Liver (tissue), 9 donors: Measurements from ENCODE around the gene ADAR. TPM values are rescaled to one million over a fixed set of nuclear protein-coding genes. Genes with fewer than 3 reads are reported as not detected.

Experiments
- DNase-seq: peaks from one replicate; pipeline ENCODE4 v3.0.0-alpha.2; 2017; ENCODE audit warnings: low spot score
- H3K27ac ChIP-seq, 2 donors: one replicate each; pipeline ENCODE4 v1.7.0; 2013; ENCODE audit warnings: inconsistent platforms in 2 of 2, low read length in 2 of 2, control low read depth in 1 of 2, low read depth in 1 of 2, mild to moderate bottlenecking in 1 of 2
- H3K27me3 ChIP-seq, 4 donors: one replicate each; pipeline versions ENCODE4 v1.6.1 to v1.7.0; 2013; ENCODE audit warnings: low read length in 3 of 4, inconsistent platforms in 1 of 4, mild to moderate bottlenecking in 1 of 4, moderate library complexity in 1 of 4; ENCODE audit not compliant: control insufficient read depth in 4 of 4, insufficient read depth in 4 of 4
- H3K36me3 ChIP-seq, 4 donors: one replicate each; pipeline versions ENCODE4 v1.6.1 to v1.7.0; 2013; ENCODE audit warnings: low read length in 3 of 4, mild to moderate bottlenecking in 3 of 4, low read depth in 1 of 4, moderate library complexity in 1 of 4; ENCODE audit not compliant: control insufficient read depth in 4 of 4, insufficient read depth in 3 of 4
- H3K4me1 ChIP-seq, 4 donors: one replicate each; pipeline versions ENCODE4 v1.6.1 to v1.7.0; 2013; ENCODE audit warnings: low read length in 3 of 4, mild to moderate bottlenecking in 3 of 4, moderate library complexity in 1 of 4; ENCODE audit not compliant: control insufficient read depth in 4 of 4, insufficient read depth in 4 of 4
- H3K4me3 ChIP-seq, 3 donors: one replicate each; pipeline versions ENCODE4 v1.6.1 to v1.7.0; 2013; ENCODE audit warnings: low read length in 3 of 3, control low read depth in 1 of 3, low read depth in 1 of 3, mild to moderate bottlenecking in 1 of 3
- H3K9ac ChIP-seq, 2 donors: one replicate each; pipeline ENCODE4 v1.7.0; 2013; ENCODE audit warnings: low read length in 2 of 2, mild to moderate bottlenecking in 2 of 2, moderate library complexity in 2 of 2, control low read depth in 1 of 2, low read depth in 1 of 2
- H3K9me3 ChIP-seq, 4 donors: one replicate each; pipeline versions ENCODE4 v1.6.1 to v1.7.0; 2013; ENCODE audit warnings: low read length in 3 of 4; ENCODE audit not compliant: control insufficient read depth in 4 of 4
- CTCF ChIP-seq: fragments of 150-350 bp; IDR thresholded peaks from 2 replicates; pipeline ENCODE4 v1.5.1; 2017; ENCODE audit warnings: improper control_type of control experiment, low read depth, low read length; ENCODE audit not compliant: missing input control
- EGR1 ChIP-seq, 2 donors: IDR thresholded peaks; 2 replicates each; pipeline ENCODE4 v1.6.1; 2016 to 2018; ENCODE audit warnings: antibody characterized with exemption in 2 of 2, low read depth in 2 of 2
- GABPA ChIP-seq, 2 donors: IDR thresholded peaks in 1 of 2; conservative IDR thresholded peaks in 1 of 2; 2 replicates each; pipeline ENCODE4 v1.6.1; 2016; ENCODE audit warnings: antibody characterized with exemption in 2 of 2, mild to moderate bottlenecking in 1 of 2, moderate library complexity in 1 of 2
- HNF4A ChIP-seq, 2 donors: conservative IDR thresholded peaks; 2 replicates each; pipeline ENCODE4 v1.6.1; 2016; ENCODE audit warnings: antibody characterized with exemption in 2 of 2, mild to moderate bottlenecking in 2 of 2
- HNF4G ChIP-seq: IDR thresholded peaks from 2 replicates; pipeline ENCODE4 v1.6.1; 2016; ENCODE audit warnings: antibody characterized with exemption
- JUND ChIP-seq, 2 donors: IDR thresholded peaks; 2 replicates each; pipeline ENCODE4 v1.6.1; 2016; ENCODE audit warnings: antibody characterized with exemption in 2 of 2
- RAD21 ChIP-seq, 2 donors: IDR thresholded peaks; 2 replicates each; pipeline ENCODE4 v1.6.1; 2016; ENCODE audit warnings: antibody characterized with exemption in 2 of 2, mild to moderate bottlenecking in 2 of 2
- REST ChIP-seq: IDR thresholded peaks from 2 replicates; pipeline ENCODE4 v1.6.1; 2016; ENCODE audit warnings: antibody characterized with exemption, mild to moderate bottlenecking
- RXRA ChIP-seq, 2 donors: IDR thresholded peaks; 2 replicates each; pipeline ENCODE4 v1.6.1; 2017 to 2018; ENCODE audit warnings: antibody characterized with exemption in 2 of 2, mild to moderate bottlenecking in 1 of 2
- TAF1 ChIP-seq: conservative IDR thresholded peaks from 2 replicates; pipeline ENCODE4 v1.6.1; 2016; ENCODE audit warnings: antibody characterized with exemption, mild to moderate bottlenecking
- YY1 ChIP-seq: IDR thresholded peaks from 2 replicates; pipeline ENCODE4 v1.6.1; 2016; ENCODE audit warnings: antibody characterized with exemption, mild to moderate bottlenecking
- WGBS: extraction: QIAGEN DNeasy Blood & Tissue Kit; methylation state at CpG from one replicate; pipeline ENCODE4 v1.1.7; 2013; 5-methylcytosine and 5-hydroxymethylcytosine counted together
- polyA plus RNA-seq, 2 donors: library from polyadenylated mRNA; stranded (reverse) in 1 of 2; unstranded in 1 of 2; fragments of 200-250 nt in 1 of 2; fragments of >200 nt in 1 of 2; fragmentation: Nextera tagmentation in 1 of 2; extraction: Ambion mirVana in 1 of 2; gene quantifications; one replicate each; pipeline versions ENCODE4 v1.2.1 to v1.2.3, GENCODE V29; 2013 to 2015
- total RNA-seq, 2 donors: library from RNA; depleted of rRNA; stranded (reverse); fragments of >200 nt; gene quantifications; one replicate each; pipeline ENCODE4 v1.2.3, GENCODE V29; 2014
- donor health status: healthy.
- donor health status: healthy.
- donor health status: healthy.
- donor health status: healthy.
- donor health status: healthy.

The ADAR gene
- total and polyA plus RNA-seq, 4 donors = 39.3 to 76.1 (median 51.1) TPM

- Histone ChIP-seq H3K4me1 (peaks cover 3 to 10% (median 7%) of the 10 kb centered on the region in 4 donors), H3K27ac (no peak within 1 kb of the TSS), H3K36me3 (no peaks in the 10 kb centered on the region), H3K9me3 (no peaks in the 10 kb centered on the region), H3K4me3 (peak within 1 kb of the TSS in 1 of 3 donors; percentile 15), H3K9ac (no peak within 1 kb of the TSS), H3K27me3 (peaks cover 0 to 6% (median 3%) of the 10 kb centered on the region in 4 donors)
- peak; percentile 72 for DNase-seq
- peak; percentile 98 for TF ChIP-seq REST
- no peak for TF ChIP-seq HNF4G
- TF ChIP-seq GABPA (IDR thresholded peaks at IDR 0.05 in 1 of 2, conservative IDR thresholded peaks at IDR 0.05 in 1 of 2) = no peak
- TF ChIP-seq TAF1 = no peak
- no peak for TF ChIP-seq CTCF
- TF ChIP-seq HNF4A (conservative IDR thresholded peaks at IDR 0.05) = no peak
- no peak for TF ChIP-seq YY1
- TF ChIP-seq EGR1 (IDR thresholded peaks at IDR 0.05; ENCODE audit: low read depth in 2 of 2) = no peak
- WGBS = 5% methylated on average over 53 of the region's 53 CpGs
Measured at GRCh38 chr1:154567386-154568156, 40.4 kb downstream of the ADAR start, which contains the start of gene CHRNB2. CHRNB2 (plus strand) TSS chr1:154567778; CDS start chr1:154568045, 267 bp downstream.

GRCh38 chr1:154565876-154566275 lies 42.1 kb downstream of the ADAR start:
- no peak overlapping the region for H3K9ac ChIP-seq
- H3K27me3 ChIP-seq = peaks cover 0 to 6% (median 3%) of the 10 kb centered on the region in 4 donors
- no peaks in the 10 kb centered on the region for H3K9me3 ChIP-seq
- H3K4me3 ChIP-seq = no peak overlapping the region
- DNase-seq = no peak
- WGBS = 88% methylated on average over 6 of the region's 6 CpGs
- H3K36me3 ChIP-seq = no peaks in the 10 kb centered on the region
- peaks cover 3 to 10% (median 7%) of the 10 kb centered on the region in 4 donors for H3K4me1 ChIP-seq
- TF ChIP-seq RXRA (IDR thresholded peaks at IDR 0.05) (no peak), YY1 (no peak), JUND (IDR thresholded peaks at IDR 0.05) (no peak), RAD21 (IDR thresholded peaks at IDR 0.05) (no peak), EGR1 (IDR thresholded peaks at IDR 0.05; ENCODE audit: low read depth in 2 of 2) (no peak)
- H3K27ac ChIP-seq = no peak overlapping the region
